HG03520 (cell line): ENCODE measurements around the gene MOG.
"Not testable (repeated sequence)": the region's sequence is repeated elsewhere in the genome, so short reads cannot be mapped to it uniquely, and the experiment has no call there.

Experiments used
- ATAC-seq: cut with Tn5 transposase; IDR thresholded peaks from one replicate; pipeline ENCODE4 v1.9.1; 2021; ENCODE audit warnings: mild to moderate bottlenecking, moderate library complexity; ENCODE audit not compliant: unreplicated experiment

MOG gene

GRCh38 chr6:29637247-29637646 is 19.6 kb upstream of the MOG start:
- ATAC-seq, result no peak

- no peak for ATAC-seq
Observed at GRCh38 chr6:29641430-29642148, 15.3 kb upstream of the MOG start.

GRCh38 chr6:29647927-29648642 is 8.8 kb upstream of the MOG start:
- no peak for ATAC-seq

DNA sequence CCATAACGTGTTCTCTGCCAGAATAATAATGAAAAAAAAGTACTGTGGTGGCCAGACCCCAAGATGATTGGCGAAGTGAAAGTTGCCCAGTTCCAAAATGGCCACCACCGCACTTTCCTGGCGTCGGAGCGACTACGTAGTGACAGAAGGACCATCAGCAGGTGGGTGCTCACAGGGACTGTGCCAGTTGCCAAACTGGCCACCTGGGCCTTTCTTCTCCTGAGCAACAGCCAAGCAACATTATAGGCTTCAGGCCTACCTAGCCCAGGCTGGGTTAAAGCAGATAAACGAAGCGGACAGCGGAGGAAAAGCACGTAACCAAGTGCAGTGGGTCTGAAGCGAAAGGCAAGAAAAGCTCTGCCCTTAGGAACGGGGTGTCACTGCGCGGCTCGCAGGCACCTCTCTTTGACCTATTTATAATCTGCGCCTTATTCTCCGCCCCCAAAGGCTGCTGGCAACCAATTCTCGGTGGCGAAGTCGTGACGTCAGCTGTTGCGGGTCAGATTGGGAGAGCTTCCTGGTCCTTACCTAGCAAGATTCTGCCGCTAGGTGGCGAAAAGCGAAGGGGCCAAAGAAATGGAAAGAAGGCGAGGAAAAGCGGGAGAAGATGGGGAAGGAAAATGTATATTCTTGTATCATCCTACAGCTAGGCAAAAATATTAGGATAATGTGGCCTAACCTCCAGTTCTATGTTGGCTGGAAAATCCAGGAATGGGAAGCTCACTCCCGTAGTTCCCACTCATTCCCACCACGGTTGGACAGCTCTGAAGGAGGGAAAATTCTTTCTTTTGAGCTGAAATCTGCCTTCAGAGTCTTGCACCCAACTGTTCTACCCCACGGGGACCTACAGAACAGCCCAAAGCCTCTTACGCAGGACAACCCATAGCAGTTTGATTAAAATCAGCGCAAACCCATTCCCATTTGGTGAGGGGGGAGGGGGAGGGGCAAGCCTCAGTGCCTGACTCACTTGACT is 6.9 kb upstream of the MOG start:
- peak; percentile 93 for ATAC-seq

GRCh38 chr6:29651413-29652197 is 5.3 kb upstream of the MOG start:
- ATAC-seq, result no peak

- no peak for ATAC-seq
Observed at GRCh38 chr6:29652198-29652584, 4.7 kb upstream of the MOG start.

- no peak for ATAC-seq
Observed at GRCh38 chr6:29653452-29654038, 3.3 kb upstream of the MOG start.

DNA sequence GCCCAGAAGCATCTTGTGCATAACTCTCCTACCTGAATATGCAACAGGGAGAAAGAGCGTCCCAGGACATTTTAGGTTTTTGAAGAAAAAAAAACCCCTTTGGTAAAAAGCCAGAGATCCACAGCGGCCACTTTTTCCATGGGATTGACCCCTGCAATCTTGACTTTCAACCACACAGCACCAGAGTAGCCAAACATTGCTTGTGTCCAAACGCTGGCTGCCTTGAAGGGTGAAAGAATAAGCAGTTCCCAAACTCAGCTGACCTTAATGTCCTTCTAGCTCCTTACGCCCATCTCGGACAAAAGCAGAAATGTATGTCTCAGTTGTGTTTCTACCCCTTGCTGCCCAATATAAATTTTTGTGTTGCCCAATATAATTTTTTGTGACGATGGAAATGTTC is 1.2 kb upstream of the MOG start:
- no peak for ATAC-seq

- ATAC-seq, result no peak
Observed at GRCh38 chr6:29656157-29656556, 735 bp upstream of the MOG start.

DNA sequence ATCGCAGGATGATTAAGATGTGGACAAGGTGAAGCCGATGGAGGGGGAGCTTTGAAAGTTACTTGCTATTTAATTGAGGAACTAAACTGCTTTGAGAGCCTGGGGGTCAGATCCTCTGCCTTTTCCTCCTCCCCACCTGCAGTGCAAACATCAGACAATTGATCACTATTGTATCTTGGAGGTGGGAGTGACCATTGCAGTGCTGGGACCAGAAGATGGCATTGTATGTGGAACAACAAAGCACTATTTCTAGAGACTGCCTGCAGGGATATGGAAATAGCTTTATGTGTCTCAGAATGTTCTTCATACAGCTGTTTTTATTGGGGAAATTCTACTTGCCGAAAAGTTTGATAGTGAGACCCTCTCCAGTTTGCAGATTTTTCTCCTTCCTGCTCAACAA is 4.2 kb downstream of the MOG start:
- no peak for ATAC-seq

- ATAC-seq, result not testable (repeated sequence)
Observed at GRCh38 chr6:29661502-29662141, 4.7 kb downstream of the MOG start.

DNA sequence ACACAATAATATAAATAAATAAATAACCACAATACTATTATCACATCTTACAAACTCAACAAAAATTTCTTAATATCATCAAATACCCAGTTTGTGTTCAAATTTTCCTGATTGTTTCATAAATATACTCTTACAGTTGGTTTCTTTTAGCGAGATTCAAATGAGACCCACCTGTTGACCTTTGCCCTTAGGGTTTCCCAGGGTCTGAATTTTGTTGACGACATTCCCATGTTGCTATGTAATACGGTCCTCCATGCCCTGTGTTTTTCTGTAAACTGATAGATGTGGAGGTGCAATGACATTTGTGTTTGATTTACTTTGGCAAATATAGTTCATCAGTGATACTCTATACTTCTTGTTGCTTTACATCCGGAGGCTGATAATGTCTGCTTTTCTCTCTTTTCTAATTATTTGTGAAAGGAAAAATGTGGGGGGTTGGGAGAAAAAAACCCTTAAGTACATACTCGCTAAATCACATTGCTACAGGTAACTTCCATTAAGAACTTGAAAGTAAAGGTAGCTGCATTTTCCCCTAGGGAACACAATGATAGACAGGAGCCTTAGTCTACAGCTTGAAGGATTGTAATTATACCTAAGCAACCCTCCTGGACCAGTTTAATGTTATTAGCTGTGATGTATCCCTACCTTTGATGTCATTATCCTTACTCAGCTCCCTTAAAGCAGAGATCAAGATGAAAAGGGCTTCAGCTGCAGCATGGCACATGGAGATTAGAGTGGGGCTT is 6.6 kb downstream of the MOG start:
- no peak for ATAC-seq

- ATAC-seq, result no peak
Observed at GRCh38 chr6:29665942-29666825, 9.3 kb downstream of the MOG start.

GRCh38 chr6:29666826-29667130 is 9.9 kb downstream of the MOG start:
- ATAC-seq, result no peak

DNA sequence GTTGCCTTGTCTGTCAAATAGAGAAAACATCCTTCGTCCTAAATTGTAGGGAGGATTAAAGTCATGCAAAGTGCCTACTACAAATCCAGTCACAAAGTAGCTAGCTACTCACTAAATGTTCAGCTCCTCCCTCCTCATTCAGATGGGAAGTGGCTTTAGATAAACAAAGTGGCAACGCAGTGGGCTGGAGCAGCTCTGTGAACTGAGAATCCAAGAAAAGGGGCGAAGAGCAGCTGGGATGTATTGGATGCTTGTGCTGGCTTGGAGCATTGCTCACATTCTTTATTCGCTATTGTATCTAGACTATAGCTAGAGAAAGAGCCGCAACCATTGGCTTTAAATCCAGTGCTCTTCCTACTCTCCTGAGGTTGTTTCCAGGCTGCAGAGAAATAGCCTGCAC is 10.3 kb downstream of the MOG start:
- ATAC-seq, result no peak

DNA sequence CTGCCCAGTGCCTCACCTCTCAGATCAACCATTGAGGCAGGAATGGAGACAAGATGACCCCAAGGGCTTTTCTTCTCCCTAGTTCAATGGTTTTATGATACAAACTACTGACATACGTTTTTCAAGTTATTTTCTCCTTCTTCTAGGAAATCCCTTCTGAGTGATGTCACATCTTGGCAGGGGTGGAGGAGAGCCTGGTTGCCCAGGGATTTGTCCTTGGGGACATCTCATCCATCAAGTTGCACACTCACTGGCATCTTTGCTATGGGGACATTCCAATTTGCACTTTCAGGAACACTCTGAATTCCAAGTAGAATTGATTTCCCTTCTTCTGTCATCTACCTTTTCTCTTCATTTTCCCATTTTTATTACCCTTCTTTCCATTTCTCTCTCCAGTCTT is 14.1 kb downstream of the MOG start:
- no peak for ATAC-seq

DNA sequence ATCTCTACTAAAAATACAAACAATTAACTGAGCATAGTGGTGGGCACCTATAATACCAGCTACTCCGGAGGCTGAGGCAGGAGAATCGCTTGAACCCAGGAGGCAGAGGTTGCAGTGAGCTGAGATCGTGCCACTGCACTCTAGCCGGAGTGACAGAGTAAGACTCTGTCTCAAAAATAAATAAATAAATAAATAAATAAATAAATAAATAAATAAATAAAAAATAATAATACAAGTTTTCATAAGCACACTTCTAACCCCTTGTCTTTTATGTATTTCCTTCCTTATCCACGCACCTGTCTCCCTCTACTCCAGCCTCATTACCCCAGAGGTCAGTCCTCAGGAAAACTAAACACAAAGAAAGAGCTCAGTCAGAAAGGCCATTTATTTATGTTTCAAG is 15.2 kb downstream of the MOG start:
- not testable (repeated sequence) for ATAC-seq

DNA sequence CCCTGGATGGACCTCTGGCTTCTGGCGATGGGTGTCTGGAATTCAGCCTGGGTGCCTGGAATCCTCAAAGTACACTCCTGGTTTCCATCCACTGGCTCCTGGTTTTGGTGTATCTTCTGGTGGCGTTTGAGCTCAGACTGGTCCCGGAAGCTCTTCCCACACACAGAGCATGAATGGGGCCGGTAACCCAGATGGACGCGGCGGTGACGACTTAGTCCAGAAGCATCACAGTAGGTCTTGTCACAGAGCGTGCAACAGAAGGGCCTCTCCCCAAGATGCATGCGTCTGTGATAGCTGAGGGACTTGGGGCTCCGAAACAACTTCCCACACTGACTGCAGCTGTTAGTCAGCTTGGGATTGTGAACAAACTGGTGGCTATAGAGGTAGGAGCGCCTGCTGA is 16.3 kb downstream of the MOG start:
- no peak for ATAC-seq
